Inflammatory macrophage treated with lipopolysaccharide for 1 hour (primary cell): Measurements from ENCODE around the gene DST.

Experiments
- DNase-seq, 2 donors: peaks; one replicate each; pipeline ENCODE4 v3.0.0-alpha.2; 2020 to 2022

Gene DST

GRCh38 chr6:56479381-56479780 lies 163.3 kb downstream of the DST start:
- no peak for DNase-seq

- no peak for DNase-seq
These were observed 164.5 kb downstream of the DST start for GRCh38 chr6:56478202-56478601.

GRCh38 chr6:56477241-56477640 lies 165.4 kb downstream of the DST start:
- DNase-seq: no peak

GRCh38 chr6:56475736-56476457 lies 166.8 kb downstream of the DST start:
- no peak for DNase-seq

GRCh38 chr6:56474532-56474931 lies 168.2 kb downstream of the DST start:
- DNase-seq: no peak

GRCh38 chr6:56463443-56463842 lies 179.2 kb downstream of the DST start:
- no peak for DNase-seq

GRCh38 chr6:56459030-56459805 lies 183.5 kb downstream of the DST start:
- no peak for DNase-seq

- DNase-seq: no peak
These were observed 184.3 kb downstream of the DST start for GRCh38 chr6:56458324-56458884.

GRCh38 chr6:56456785-56457184 lies 185.9 kb downstream of the DST start:
- no peak for DNase-seq

- DNase-seq: no peak
These were observed 191.6 kb downstream of the DST start for GRCh38 chr6:56450882-56451739.

- no peak for DNase-seq
These were observed 192.3 kb downstream of the DST start for GRCh38 chr6:56450376-56450775.

GRCh38 chr6:56448046-56448445 lies 194.6 kb downstream of the DST start:
- no peak for DNase-seq

- no peak for DNase-seq
These were observed 196.9 kb downstream of the DST start for GRCh38 chr6:56445818-56446217.

- no peak for DNase-seq
These were observed 197.8 kb downstream of the DST start for GRCh38 chr6:56444855-56445254.

- no peak for DNase-seq
These were observed 202.1 kb downstream of the DST start for GRCh38 chr6:56440551-56440981.

- DNase-seq: no peak
These were observed 205.4 kb downstream of the DST start for GRCh38 chr6:56437171-56437900.

- DNase-seq: no peak
These were observed 206.9 kb downstream of the DST start for GRCh38 chr6:56435754-56436153.

GRCh38 chr6:56435326-56435725 lies 207.4 kb downstream of the DST start:
- no peak for DNase-seq

GRCh38 chr6:56434606-56435005 lies 208.1 kb downstream of the DST start:
- no peak for DNase-seq

- DNase-seq: no peak
These were observed 209.6 kb downstream of the DST start for GRCh38 chr6:56433119-56433518.

- DNase-seq: no peak
These were observed 210.5 kb downstream of the DST start for GRCh38 chr6:56432194-56432593.
